Loucy (cell line): Measurements from ENCODE around the gene CTNNA2.

Source experiments
- H2AFZ ChIP-seq: fragments of 200-600 bp; sonication (generic); 2 replicates; pipeline ENCODE4 v1.6.0; 2016; ENCODE audit warnings: antibody characterized with exemption, mild to moderate bottlenecking, low read length, moderate library complexity
- H3F3A ChIP-seq: fragments of 200-600 bp; 2 replicates; pipeline ENCODE4 v1.6.0; 2016; ENCODE audit warnings: antibody characterized with exemption, low read depth, mild to moderate bottlenecking
- H3K27me3 ChIP-seq: fragments of 200-600 bp; sonication (generic); 2 replicates; pipeline ENCODE4 v1.6.1; 2014; ENCODE audit warnings: low read length, mild to moderate bottlenecking; ENCODE audit not compliant: insufficient read depth, poor library complexity, severe bottlenecking
- H3K36me3 ChIP-seq: fragments of 200-600 bp; sonication (generic); 2 replicates; pipeline ENCODE4 v1.6.1; 2016; ENCODE audit warnings: low read length; ENCODE audit not compliant: insufficient read depth
- H3K4me1 ChIP-seq: fragments of 200-600 bp; sonication (generic); 2 replicates; pipeline ENCODE4 v1.5.1; 2014; ENCODE audit warnings: low read length, mild to moderate bottlenecking; ENCODE audit not compliant: insufficient read depth, poor library complexity, severe bottlenecking
- H3K4me2 ChIP-seq: fragments of 200-600 bp; sonication (generic); 2 replicates; pipeline ENCODE4 v1.6.0; 2014; ENCODE audit warnings: antibody characterized with exemption, low read length, low read depth, mild to moderate bottlenecking; ENCODE audit not compliant: poor library complexity, severe bottlenecking
- H3K4me3 ChIP-seq: fragments of 200-600 bp; sonication (generic); 2 replicates; pipeline ENCODE4 v1.5.1; 2014; ENCODE audit warnings: low read length, mild to moderate bottlenecking, mixed read lengths; ENCODE audit not compliant: poor library complexity, severe bottlenecking
- H3K79me2 ChIP-seq: fragments of 200-600 bp; sonication (generic); 2 replicates; pipeline ENCODE4 v1.6.1; 2014; ENCODE audit warnings: low read length; ENCODE audit not compliant: insufficient read depth
- H3K9ac ChIP-seq: fragments of 200-600 bp; sonication (generic); 2 replicates; pipeline ENCODE4 v1.6.0; 2014; ENCODE audit warnings: mild to moderate bottlenecking, low read depth, low read length, moderate library complexity; ENCODE audit not compliant: poor library complexity, severe bottlenecking
- H3K9me2 ChIP-seq: fragments of 200-600 bp; sonication (generic); replicated peaks from 2 replicates; pipeline ENCODE4 v1.6.1; 2016; ENCODE audit warnings: low read depth, low read length, mixed read lengths
- H3K9me3 ChIP-seq: fragments of 200-600 bp; sonication (generic); 2 replicates; pipeline ENCODE4 v1.6.1; 2014; ENCODE audit warnings: mild to moderate bottlenecking, antibody characterized with exemption, low read length, low read depth; ENCODE audit not compliant: insufficient read depth
- H4K20me1 ChIP-seq: fragments of 200-600 bp; sonication (generic); 2 replicates; pipeline ENCODE4 v1.6.0; 2014; ENCODE audit warnings: antibody characterized with exemption, low read length, mild to moderate bottlenecking; ENCODE audit not compliant: insufficient read depth, poor library complexity, severe bottlenecking
- EZH2phosphoT487 ChIP-seq: fragments of 200-600 bp; IDR thresholded peaks from 2 replicates; pipeline ENCODE4 v1.6.1; 2018; ENCODE audit warnings: antibody characterized with exemption, mild to moderate bottlenecking, moderate library complexity, borderline replicate concordance
- TF ChIP-seq, protein P1 (sequence below): fragments of 200-600 bp; sonication (generic); conservative IDR thresholded peaks from 2 replicates; pipeline ENCODE4 v1.5.1; 2014; ENCODE audit warnings: mild to moderate bottlenecking, antibody characterized with exemption, low read length

Gene CTNNA2

DNA sequence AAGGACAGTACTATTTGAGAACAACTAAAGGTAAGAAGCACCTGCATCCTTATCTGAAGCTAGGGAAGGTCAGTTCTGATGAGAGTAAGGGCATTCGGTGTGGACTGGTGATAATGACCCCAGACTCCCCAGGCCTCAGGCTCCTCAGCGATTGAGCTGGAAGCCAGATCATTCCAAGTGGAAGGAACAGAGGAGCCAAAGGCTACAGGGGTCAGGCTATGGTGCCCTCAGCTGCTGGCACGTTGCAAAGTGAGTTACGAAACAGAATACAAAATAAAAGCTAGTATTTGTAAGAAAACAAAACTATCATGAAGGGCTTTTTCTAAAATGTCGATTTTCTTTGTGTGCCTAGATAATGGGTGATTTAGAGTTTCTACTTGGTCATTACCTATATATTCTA is 960.2 kb downstream of the CTNNA2 start:
- H3K36me3 ChIP-seq = no peaks in the 10 kb centered on the region
- no peaks in the 10 kb centered on the region for H3K27me3 ChIP-seq
- H3K4me2 ChIP-seq = no peak overlapping the region
- TF ChIP-seq, protein P1, sequence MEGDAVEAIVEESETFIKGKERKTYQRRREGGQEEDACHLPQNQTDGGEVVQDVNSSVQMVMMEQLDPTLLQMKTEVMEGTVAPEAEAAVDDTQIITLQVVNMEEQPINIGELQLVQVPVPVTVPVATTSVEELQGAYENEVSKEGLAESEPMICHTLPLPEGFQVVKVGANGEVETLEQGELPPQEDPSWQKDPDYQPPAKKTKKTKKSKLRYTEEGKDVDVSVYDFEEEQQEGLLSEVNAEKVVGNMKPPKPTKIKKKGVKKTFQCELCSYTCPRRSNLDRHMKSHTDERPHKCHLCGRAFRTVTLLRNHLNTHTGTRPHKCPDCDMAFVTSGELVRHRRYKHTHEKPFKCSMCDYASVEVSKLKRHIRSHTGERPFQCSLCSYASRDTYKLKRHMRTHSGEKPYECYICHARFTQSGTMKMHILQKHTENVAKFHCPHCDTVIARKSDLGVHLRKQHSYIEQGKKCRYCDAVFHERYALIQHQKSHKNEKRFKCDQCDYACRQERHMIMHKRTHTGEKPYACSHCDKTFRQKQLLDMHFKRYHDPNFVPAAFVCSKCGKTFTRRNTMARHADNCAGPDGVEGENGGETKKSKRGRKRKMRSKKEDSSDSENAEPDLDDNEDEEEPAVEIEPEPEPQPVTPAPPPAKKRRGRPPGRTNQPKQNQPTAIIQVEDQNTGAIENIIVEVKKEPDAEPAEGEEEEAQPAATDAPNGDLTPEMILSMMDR = no peak
- no peak for TF ChIP-seq EZH2phosphoT487
- no peaks in the 10 kb centered on the region for H3K4me1 ChIP-seq
- no peak overlapping the region for H3K9ac ChIP-seq
- no peaks in the 10 kb centered on the region for H4K20me1 ChIP-seq
- H2AFZ ChIP-seq = no peak overlapping the region
- no peaks in the 10 kb centered on the region for H3K9me2 ChIP-seq
- H3K79me2 ChIP-seq = no peaks in the 10 kb centered on the region
- H3K9me3 ChIP-seq = no peaks in the 10 kb centered on the region
- H3K4me3 ChIP-seq = no peak overlapping the region
- H3F3A ChIP-seq = no peaks in the 10 kb centered on the region

DNA sequence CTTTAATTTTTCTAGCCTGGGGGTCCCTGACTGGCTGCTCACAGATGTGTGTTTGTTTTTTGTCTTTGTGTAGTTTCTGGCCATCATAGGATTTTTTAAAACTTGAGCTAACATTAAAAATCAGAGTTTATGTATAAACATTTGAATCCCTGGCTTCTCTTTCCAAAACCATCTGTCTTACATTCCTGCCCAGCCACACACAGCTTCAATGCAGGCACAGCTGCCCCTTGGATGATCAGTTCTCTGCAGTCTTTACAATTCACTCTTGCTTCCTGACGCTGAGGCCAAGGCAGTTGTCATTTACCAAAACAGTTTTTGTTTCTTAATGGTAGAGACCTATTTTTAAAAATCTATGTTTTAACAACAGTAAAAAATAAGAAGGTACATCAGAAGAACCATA is 960.9 kb downstream of the CTNNA2 start:
- Histone ChIP-seq H3K4me1 (no peaks in the 10 kb centered on the region), H3K27me3 (no peaks in the 10 kb centered on the region), H3K9ac (no peak overlapping the region), H3K4me3 (no peak overlapping the region), H3K4me2 (no peak overlapping the region), H3K9me2 (no peaks in the 10 kb centered on the region), H4K20me1 (no peaks in the 10 kb centered on the region), H3K79me2 (no peaks in the 10 kb centered on the region), H3K9me3 (no peaks in the 10 kb centered on the region), H3F3A (no peaks in the 10 kb centered on the region), H2AFZ (no peak overlapping the region), H3K36me3 (no peaks in the 10 kb centered on the region)
- TF ChIP-seq EZH2phosphoT487 = no peak
- TF ChIP-seq, protein P1 = no peak

DNA sequence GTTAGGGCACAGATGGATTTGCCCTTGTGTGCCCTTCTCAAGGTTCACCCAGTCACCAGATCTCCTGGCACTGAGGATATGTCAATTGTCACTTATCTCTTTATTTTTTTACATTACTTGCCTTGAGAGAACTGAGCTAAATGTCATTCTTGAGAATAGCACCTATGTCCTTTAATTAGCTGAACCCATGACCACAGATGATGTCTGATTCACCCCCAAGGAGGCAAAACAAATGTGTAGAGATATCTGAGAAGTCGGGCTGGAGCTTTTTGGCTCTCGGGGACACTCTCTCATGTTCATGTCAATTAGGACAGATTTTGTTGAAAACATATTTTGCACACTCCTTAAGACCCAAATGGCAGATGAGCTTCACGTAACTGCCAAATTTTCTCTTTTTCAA is 963.1 kb downstream of the CTNNA2 start:
- Histone ChIP-seq H3K36me3 (no peaks in the 10 kb centered on the region), H3K9me3 (no peaks in the 10 kb centered on the region), H3K4me1 (no peaks in the 10 kb centered on the region), H3K27me3 (no peaks in the 10 kb centered on the region), H3K9me2 (no peaks in the 10 kb centered on the region), H3K4me3 (no peak overlapping the region), H3K4me2 (no peak overlapping the region), H3F3A (no peaks in the 10 kb centered on the region), H3K9ac (no peak overlapping the region), H4K20me1 (no peaks in the 10 kb centered on the region), H2AFZ (no peak overlapping the region), H3K79me2 (no peaks in the 10 kb centered on the region)
- TF ChIP-seq, protein P1 = no peak
- TF ChIP-seq EZH2phosphoT487 = no peak
